CD1c-positive myeloid dendritic cell (primary cell): ENCODE results near the gene FRRS1.

ENCODE experiments used
- DNase-seq: peaks from one replicate; pipeline ENCODE4 v3.0.0-alpha.2; 2016; ENCODE audit errors: extremely low spot score

Gene FRRS1

GRCh38 chr1:99731384-99731783 is 35.1 kb downstream of the FRRS1 start:
- no peak for DNase-seq

- peak; percentile 32 for DNase-seq
These were observed 37.8 kb downstream of the FRRS1 start for GRCh38 chr1:99728494-99729235.

GRCh38 chr1:99727575-99728185 is 38.8 kb downstream of the FRRS1 start:
- peak; percentile 12 for DNase-seq

GRCh38 chr1:99726818-99727217 is 39.6 kb downstream of the FRRS1 start:
- no peak for DNase-seq

GRCh38 chr1:99726407-99726806 is 40.0 kb downstream of the FRRS1 start:
- DNase-seq = no peak

- no peak for DNase-seq
These were observed 40.4 kb downstream of the FRRS1 start for GRCh38 chr1:99725996-99726395.

- DNase-seq = no peak
These were observed 43.2 kb downstream of the FRRS1 start for GRCh38 chr1:99723251-99723650.

GRCh38 chr1:99717005-99717404 is 49.4 kb downstream of the FRRS1 start:
- no peak for DNase-seq

GRCh38 chr1:99713006-99713405 is 53.4 kb downstream of the FRRS1 start:
- no peak for DNase-seq

GRCh38 chr1:99710994-99711393 is 55.4 kb downstream of the FRRS1 start:
- DNase-seq = no peak

GRCh38 chr1:99707535-99708142 is 58.8 kb downstream of the FRRS1 start:
- DNase-seq = peak; percentile 83

- no peak for DNase-seq
These were observed 61.0 kb downstream of the FRRS1 start for GRCh38 chr1:99705385-99705784.

- DNase-seq = no peak
These were observed 62.0 kb downstream of the FRRS1 start for GRCh38 chr1:99704356-99704816.

GRCh38 chr1:99702221-99702620 is 64.2 kb downstream of the FRRS1 start:
- DNase-seq = no peak

- peak; percentile 50 for DNase-seq
These were observed 66.4 kb downstream of the FRRS1 start for GRCh38 chr1:99700020-99700419.

GRCh38 chr1:99697580-99697979 is 68.9 kb downstream of the FRRS1 start:
- no peak for DNase-seq

GRCh38 chr1:99696616-99697015 is 69.8 kb downstream of the FRRS1 start:
- no peak for DNase-seq

GRCh38 chr1:99691175-99691574 is 75.3 kb downstream of the FRRS1 start:
- no peak for DNase-seq

GRCh38 chr1:99685516-99686180 is 80.8 kb downstream of the FRRS1 start:
- peak; percentile 44 for DNase-seq

- DNase-seq = no peak
These were observed 84.1 kb downstream of the FRRS1 start for GRCh38 chr1:99682291-99682751.

GRCh38 chr1:99681583-99681982 is 84.9 kb downstream of the FRRS1 start:
- DNase-seq = no peak

GRCh38 chr1:99680270-99680669 is 86.2 kb downstream of the FRRS1 start:
- DNase-seq = no peak
